ENCODE measurements around the gene PRUNE2.

The PRUNE2 gene

GRCh38 chr9:76646249-76646648 lies 259.7 kb downstream of the PRUNE2 start:
- no peak overlapping the region for H3K27ac ChIP-seq
- no peak overlapping the region for H3K4me3 ChIP-seq
- H3K4me1 ChIP-seq: peaks cover 0 to 30% (median 15%) of the 10 kb centered on the region in 4 donors
- H3K9me3 ChIP-seq: no peaks in the 10 kb centered on the region
- no peak for TF ChIP-seq CTCF (IDR thresholded peaks at IDR 0.05)
- DNase-seq: no peak
- H3K27me3 ChIP-seq: no peaks in the 10 kb centered on the region
- intact Hi-C loops (cut with DNase I; ENCODE audit: low total_unique reads): no loop called here
- H3K36me3 ChIP-seq: peaks cover 50 to 55% (median 50%) of the 10 kb centered on the region in 3 donors

- H3K27ac ChIP-seq: no peak overlapping the region
- intact Hi-C loops (cut with DNase I; ENCODE audit: low total_unique reads): no loop called here
- DNase-seq: no peak
- peaks cover 0 to 23% (median 12%) of the 10 kb centered on the region in 4 donors for H3K4me1 ChIP-seq
- H3K9me3 ChIP-seq: no peaks in the 10 kb centered on the region
- H3K36me3 ChIP-seq: peaks cover 55 to 62% (median 58%) of the 10 kb centered on the region in 3 donors
- no peak overlapping the region for H3K4me3 ChIP-seq
- no peak for TF ChIP-seq CTCF (IDR thresholded peaks at IDR 0.05)
- no peaks in the 10 kb centered on the region for H3K27me3 ChIP-seq
Measured at GRCh38 chr9:76644647-76645250, 261.2 kb downstream of the PRUNE2 start.

- no peaks in the 10 kb centered on the region for H3K9me3 ChIP-seq
- no peaks in the 10 kb centered on the region for H3K27me3 ChIP-seq
- intact Hi-C loops (cut with DNase I; ENCODE audit: low total_unique reads): no loop called here
- peaks cover 55 to 66% (median 58%) of the 10 kb centered on the region in 3 donors for H3K36me3 ChIP-seq
- DNase-seq: no peak
- no peak overlapping the region for H3K27ac ChIP-seq
- no peak for TF ChIP-seq CTCF (IDR thresholded peaks at IDR 0.05)
- no peak overlapping the region for H3K4me3 ChIP-seq
- peaks cover 0 to 23% (median 12%) of the 10 kb centered on the region in 4 donors for H3K4me1 ChIP-seq
Measured at GRCh38 chr9:76644171-76644570, 261.7 kb downstream of the PRUNE2 start.

GRCh38 chr9:76643399-76644117 lies 262.4 kb downstream of the PRUNE2 start:
- no peak overlapping the region for H3K27ac ChIP-seq
- H3K4me1 ChIP-seq: peaks cover 0 to 23% (median 12%) of the 10 kb centered on the region in 4 donors
- DNase-seq: peak in 1 of 2 donors; percentile 26

GRCh38 chr9:76642701-76643209 lies 263.2 kb downstream of the PRUNE2 start:
- Histone ChIP-seq H3K27ac (no peak overlapping the region), H3K36me3 (peaks cover 49 to 57% (median 53%) of the 10 kb centered on the region in 3 donors), H3K4me3 (no peak overlapping the region), H3K27me3 (no peaks in the 10 kb centered on the region), H3K4me1 (peaks cover 0 to 23% (median 12%) of the 10 kb centered on the region in 4 donors), H3K9me3 (no peaks in the 10 kb centered on the region)
- DNase-seq: no peak
- intact Hi-C loops (cut with DNase I; ENCODE audit: low total_unique reads): no loop called here
- no peak for TF ChIP-seq CTCF (IDR thresholded peaks at IDR 0.05)

More at GRCh38 chr9:76643399-76644117, 262.4 kb downstream of the PRUNE2 start:
- H3K36me3 ChIP-seq: peaks cover 53 to 61% (median 59%) of the 10 kb centered on the region in 3 donors
- no peaks in the 10 kb centered on the region for H3K27me3 ChIP-seq
- intact Hi-C loops (cut with DNase I; ENCODE audit: low total_unique reads): no loop called here
- no peak overlapping the region for H3K4me3 ChIP-seq
- no peak for TF ChIP-seq CTCF (IDR thresholded peaks at IDR 0.05)
- H3K9me3 ChIP-seq: no peaks in the 10 kb centered on the region
